Stimulated activated CD4-positive, alpha-beta T cell treated with anti-CD3 and anti-CD28 coated beads, Interleukin-12 subunit alpha, Interleukin-12 subunit beta, amount 100 ng/mL, for 48 hours (primary cell): ENCODE data around the gene CDC5L.

ENCODE experiments used
- DNase-seq, 3 donors: peaks; one replicate each; pipeline ENCODE4 v3.0.0-alpha.2; 2020; ENCODE audit warnings: low read depth in 2 of 3, low spot score in 1 of 3

CDC5L gene

DNA sequence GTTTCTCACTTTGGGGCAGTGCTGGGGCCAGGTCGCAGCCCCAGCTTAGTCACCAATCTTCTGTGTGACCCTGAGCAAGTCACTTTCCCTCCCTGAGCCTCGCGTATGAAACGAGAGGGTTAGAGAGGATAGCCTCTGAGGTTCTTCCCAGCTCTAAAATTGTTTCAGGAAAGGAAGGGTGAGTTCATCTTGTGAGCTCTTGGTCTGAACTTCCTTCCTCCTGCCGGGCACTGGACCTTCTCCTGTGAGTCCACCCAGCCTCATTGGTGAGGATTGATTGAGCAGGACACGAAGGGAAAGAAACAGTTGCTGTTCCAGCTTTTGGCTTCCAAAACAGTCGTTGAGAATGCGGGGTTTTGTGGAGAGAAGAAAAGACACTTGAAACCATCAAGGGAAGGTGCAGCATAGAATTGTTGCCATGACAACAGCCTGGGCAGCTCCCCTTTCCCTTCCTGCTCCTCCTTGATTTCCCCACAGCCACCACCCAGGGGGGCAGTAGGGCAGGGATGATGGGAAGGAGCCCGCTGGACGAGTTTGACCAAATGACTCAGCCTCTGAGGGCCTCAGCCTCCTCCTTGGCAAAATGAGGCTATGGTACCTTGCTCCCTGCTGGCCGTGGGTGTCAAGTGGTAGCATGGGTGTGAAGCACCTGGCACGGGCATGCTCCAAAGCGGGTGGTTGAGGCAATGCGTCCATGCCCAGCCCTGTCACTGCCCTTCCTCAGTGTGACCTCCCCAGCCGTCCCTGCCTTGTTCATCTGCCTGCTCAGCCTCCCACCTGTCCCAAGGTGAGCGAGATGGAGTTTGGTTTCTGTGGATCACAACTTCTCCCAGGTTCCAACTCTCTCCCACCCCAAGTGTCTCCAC is 107.8 kb downstream of the CDC5L start:
- no peak for DNase-seq

DNA sequence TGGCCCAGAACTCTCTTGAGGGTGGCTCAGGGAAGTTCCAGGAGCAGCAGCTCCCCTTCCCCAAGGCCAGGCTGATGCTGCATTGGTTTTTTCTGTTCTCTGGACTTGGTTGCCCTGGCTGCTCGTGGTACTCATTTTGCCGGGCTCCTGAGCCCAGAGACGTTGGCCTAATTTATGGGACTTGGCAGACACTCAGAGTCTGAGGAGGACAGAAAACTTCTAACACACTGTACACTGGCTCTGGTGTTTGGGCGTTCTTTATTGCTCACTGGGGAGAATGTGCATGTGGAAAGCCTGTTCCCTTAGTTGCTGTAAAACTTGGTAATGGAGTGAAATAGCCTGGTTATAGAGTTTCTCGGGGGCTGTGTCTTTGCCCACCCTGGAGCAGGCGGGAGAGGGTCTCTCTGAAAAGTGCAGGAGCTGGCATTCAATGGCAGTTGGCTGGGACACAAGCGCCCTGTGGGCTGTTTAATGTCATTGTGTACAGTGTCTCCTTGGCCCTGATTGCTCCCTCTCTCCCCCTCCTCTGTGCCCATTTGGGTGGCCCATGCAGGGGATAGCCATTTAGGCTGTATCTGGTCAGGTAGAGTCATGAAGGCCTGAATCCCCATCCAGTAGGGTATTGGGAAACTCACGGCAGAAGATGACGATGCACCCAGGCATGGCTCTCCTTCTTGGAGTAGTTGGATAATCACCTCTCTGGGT is 109.3 kb downstream of the CDC5L start:
- no peak for DNase-seq

DNA sequence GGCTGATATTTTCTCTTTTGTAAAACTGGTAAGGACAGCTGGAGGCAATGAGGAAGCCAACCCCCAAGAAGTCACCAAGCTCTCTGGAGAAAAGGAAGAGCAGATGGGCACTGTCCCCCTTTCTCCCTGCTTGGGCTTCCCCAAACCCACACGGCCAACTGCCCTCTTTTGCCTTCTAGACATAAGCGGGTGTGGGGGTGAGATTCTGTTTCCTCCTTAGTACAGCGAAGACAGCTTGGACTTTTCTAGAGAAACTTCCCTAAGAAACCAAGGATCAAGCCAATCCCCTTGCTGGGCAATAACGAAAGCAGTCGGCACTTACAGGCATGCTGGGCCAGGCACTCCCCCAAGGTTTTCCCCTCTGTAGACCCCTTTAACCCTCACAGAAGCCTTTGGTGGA is 110.3 kb downstream of the CDC5L start:
- DNase-seq, result no peak

DNA sequence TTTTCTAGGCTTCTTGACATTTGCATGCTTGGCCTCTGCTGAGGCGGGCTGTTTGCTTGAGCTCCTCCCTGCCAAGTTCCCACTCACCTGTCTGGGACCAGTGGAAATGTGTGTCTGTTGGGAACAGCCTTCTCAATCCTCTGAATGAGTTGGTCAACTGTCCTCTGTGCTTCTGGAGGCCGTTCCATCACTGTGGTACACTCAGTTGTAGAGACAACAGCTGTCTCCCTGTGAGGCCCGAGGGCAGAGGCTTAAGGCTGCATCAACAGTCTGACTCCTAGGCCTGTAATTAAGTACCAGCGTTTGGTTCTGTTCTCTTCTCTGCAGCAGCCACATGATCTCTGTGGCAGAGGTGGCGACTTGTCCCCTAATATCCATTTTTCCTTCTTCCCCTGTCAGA is 110.9 kb downstream of the CDC5L start:
- no peak for DNase-seq

DNA sequence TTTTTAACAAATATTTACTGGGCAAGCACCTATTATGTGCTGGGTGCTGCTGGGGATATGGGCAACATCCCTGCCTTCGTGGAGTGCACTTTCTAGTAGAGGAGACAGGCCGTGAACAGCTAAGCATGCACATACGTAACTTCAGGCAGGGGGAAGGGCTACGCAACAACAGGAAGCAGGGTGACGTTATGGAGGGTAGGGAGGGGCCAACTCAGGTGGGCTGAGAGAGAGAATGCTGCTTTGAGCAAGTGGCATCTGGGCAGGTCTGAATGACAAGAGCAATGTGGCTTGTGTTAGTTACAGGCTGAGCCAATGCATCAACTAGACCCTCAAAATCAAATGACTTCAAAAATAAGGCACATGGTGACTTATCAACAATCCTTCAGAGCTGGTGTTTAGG is 112.1 kb downstream of the CDC5L start:
- DNase-seq, result no peak
